ENCODE results near the gene NR3C2. TPM values are rescaled to one million over a fixed set of nuclear protein-coding genes. Genes with fewer than 3 reads are reported as not detected.
A peak's percentile ranks its signal among the peaks of the same experiment; 100 is the strongest.

Gene NR3C2
- total RNA-seq, 1 donor from 2014 or later: 0.79 TPM

- peak; percentile 18 for FAIRE-seq
- peaks cover 1% of the 10 kb centered on the region for H3K27me3 ChIP-seq (ENCODE audit: control insufficient read depth, insufficient read depth, low read length)
- no peak for DNase-seq (ENCODE audit: low read depth)
- no peak overlapping the region for H3K4me3 ChIP-seq (ENCODE audit: low read depth, low read length)
- H3K36me3 ChIP-seq (ENCODE audit: control insufficient read depth, insufficient read depth, low read length): no peaks in the 10 kb centered on the region
- TF ChIP-seq CTCF (IDR thresholded peaks at IDR 0.05; ENCODE audit: insufficient read depth, low read length, severe bottlenecking): no peak
Measured at GRCh38 chr4:148268835-148269234, 173.4 kb downstream of the NR3C2 start.

GRCh38 chr4:148266921-148267320 is 175.3 kb downstream of the NR3C2 start:
- TF ChIP-seq CTCF (IDR thresholded peaks at IDR 0.05; ENCODE audit: insufficient read depth, low read length, severe bottlenecking): no peak

GRCh38 chr4:148266240-148266639 is 176.0 kb downstream of the NR3C2 start:
- DNase-seq (ENCODE audit: low read depth): no peak
- no peaks in the 10 kb centered on the region for H3K36me3 ChIP-seq (ENCODE audit: control insufficient read depth, insufficient read depth, low read length)
- H3K4me3 ChIP-seq (ENCODE audit: low read depth, low read length): no peak overlapping the region
- no peak for FAIRE-seq
- H3K27me3 ChIP-seq (ENCODE audit: control insufficient read depth, insufficient read depth, low read length): no peaks in the 10 kb centered on the region
- no peak for TF ChIP-seq CTCF (IDR thresholded peaks at IDR 0.05; ENCODE audit: insufficient read depth, low read length, severe bottlenecking)

More at GRCh38 chr4:148266921-148267320, 175.3 kb downstream of the NR3C2 start:
- H3K27me3 ChIP-seq (ENCODE audit: control insufficient read depth, insufficient read depth, low read length): no peaks in the 10 kb centered on the region
- DNase-seq (ENCODE audit: low read depth) (no peak), FAIRE-seq (no peak)
- H3K4me3 ChIP-seq (ENCODE audit: low read depth, low read length): no peak overlapping the region
- H3K36me3 ChIP-seq (ENCODE audit: control insufficient read depth, insufficient read depth, low read length): no peaks in the 10 kb centered on the region

GRCh38 chr4:148265627-148266026 is 176.6 kb downstream of the NR3C2 start:
- no peak for TF ChIP-seq CTCF (IDR thresholded peaks at IDR 0.05; ENCODE audit: insufficient read depth, low read length, severe bottlenecking)
- no peak for DNase-seq (ENCODE audit: low read depth)
- no peak for FAIRE-seq
- Histone ChIP-seq H3K4me3 (ENCODE audit: low read depth, low read length) (no peak overlapping the region), H3K36me3 (ENCODE audit: control insufficient read depth, insufficient read depth, low read length) (no peaks in the 10 kb centered on the region), H3K27me3 (ENCODE audit: control insufficient read depth, insufficient read depth, low read length) (no peaks in the 10 kb centered on the region)

- H3K27me3 ChIP-seq (ENCODE audit: control insufficient read depth, insufficient read depth, low read length): no peaks in the 10 kb centered on the region
- DNase-seq (ENCODE audit: low read depth): no peak
Measured at GRCh38 chr4:148263802-148264201, 178.4 kb downstream of the NR3C2 start.

More at GRCh38 chr4:148263802-148264201, 178.4 kb downstream of the NR3C2 start:
- FAIRE-seq: no peak
- H3K4me3 ChIP-seq (ENCODE audit: low read depth, low read length): no peak overlapping the region
- no peaks in the 10 kb centered on the region for H3K36me3 ChIP-seq (ENCODE audit: control insufficient read depth, insufficient read depth, low read length)
- no peak for TF ChIP-seq CTCF (IDR thresholded peaks at IDR 0.05; ENCODE audit: insufficient read depth, low read length, severe bottlenecking)
